GM12875 (cell line): ENCODE data around the gene RAB8A.

Experiments used
- H3K4me3 ChIP-seq: one replicate; pipeline ENCODE4 v1.5.1; 2011; ENCODE audit warnings: low read depth, low read length, control low read depth
- CTCF ChIP-seq: IDR thresholded peaks from 2 replicates; pipeline ENCODE4 v1.5.1; 2011; ENCODE audit warnings: low read depth, mild to moderate bottlenecking, control low read depth, inconsistent platforms, low read length, moderate library complexity, borderline replicate concordance; ENCODE audit not compliant: insufficient read depth

Gene RAB8A

GRCh38 chr19:16113727-16114126 lies 2.0 kb downstream of the RAB8A start:
- H3K4me3 ChIP-seq = peak overlapping the region; percentile 1
- no peak for TF ChIP-seq CTCF

GRCh38 chr19:16115301-16116039 lies 3.8 kb downstream of the RAB8A start:
- no peak for TF ChIP-seq CTCF
- no peak overlapping the region for H3K4me3 ChIP-seq

- no peak overlapping the region for H3K4me3 ChIP-seq
- TF ChIP-seq CTCF = no peak
Observed at GRCh38 chr19:16116067-16116466, 4.4 kb downstream of the RAB8A start.

GRCh38 chr19:16117594-16118033 lies 5.9 kb downstream of the RAB8A start:
- TF ChIP-seq CTCF = peak; percentile 44
- peak overlapping the region; percentile 11 for H3K4me3 ChIP-seq

- H3K4me3 ChIP-seq = peak overlapping the region; percentile 32
- TF ChIP-seq CTCF = no peak
Observed at GRCh38 chr19:16118489-16119033, 6.9 kb downstream of the RAB8A start.

- H3K4me3 ChIP-seq = peak overlapping the region; percentile 1
Observed at GRCh38 chr19:16119075-16119857, 7.6 kb downstream of the RAB8A start.

- TF ChIP-seq CTCF = no peak
- no peak overlapping the region for H3K4me3 ChIP-seq
Observed at GRCh38 chr19:16121141-16121540, 9.5 kb downstream of the RAB8A start.
